Measurements from ENCODE around the gene NSMCE1.

- TF ChIP-seq CTCF (IDR thresholded peaks at IDR 0.05) = no peak
- TF ChIP-seq POLR2A (IDR thresholded peaks at IDR 0.05) = no peak
- TF ChIP-seq EP300 (IDR thresholded peaks at IDR 0.05) = no peak
Measured at GRCh38 chr16:27284865-27285675, 16.5 kb upstream of the NSMCE1 start.
